ENCODE data around the gene CXADR.
A peak's percentile ranks its signal among the peaks of the same experiment; 100 is the strongest.

CXADR gene

DNA sequence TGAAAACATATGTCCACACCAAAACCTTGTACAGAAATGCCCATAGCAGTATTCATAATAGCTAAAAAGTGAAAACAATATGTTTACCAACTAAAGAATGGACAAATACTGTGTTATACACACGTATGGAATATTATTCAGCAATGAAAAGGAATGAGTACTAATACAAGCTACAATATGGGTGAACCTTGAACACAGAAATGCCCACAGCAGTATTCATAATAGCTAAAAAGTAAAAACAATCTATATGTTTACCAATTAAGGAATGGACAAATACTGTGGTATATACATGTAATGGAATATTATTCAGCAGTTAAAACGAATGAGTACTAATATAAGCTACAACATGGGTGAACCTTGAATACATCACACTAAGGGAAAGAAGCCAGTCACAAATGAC is 96.8 kb downstream of the CXADR start:
- DNase-seq (ENCODE audit: low read depth): no peak
- TF ChIP-seq, protein P1, sequence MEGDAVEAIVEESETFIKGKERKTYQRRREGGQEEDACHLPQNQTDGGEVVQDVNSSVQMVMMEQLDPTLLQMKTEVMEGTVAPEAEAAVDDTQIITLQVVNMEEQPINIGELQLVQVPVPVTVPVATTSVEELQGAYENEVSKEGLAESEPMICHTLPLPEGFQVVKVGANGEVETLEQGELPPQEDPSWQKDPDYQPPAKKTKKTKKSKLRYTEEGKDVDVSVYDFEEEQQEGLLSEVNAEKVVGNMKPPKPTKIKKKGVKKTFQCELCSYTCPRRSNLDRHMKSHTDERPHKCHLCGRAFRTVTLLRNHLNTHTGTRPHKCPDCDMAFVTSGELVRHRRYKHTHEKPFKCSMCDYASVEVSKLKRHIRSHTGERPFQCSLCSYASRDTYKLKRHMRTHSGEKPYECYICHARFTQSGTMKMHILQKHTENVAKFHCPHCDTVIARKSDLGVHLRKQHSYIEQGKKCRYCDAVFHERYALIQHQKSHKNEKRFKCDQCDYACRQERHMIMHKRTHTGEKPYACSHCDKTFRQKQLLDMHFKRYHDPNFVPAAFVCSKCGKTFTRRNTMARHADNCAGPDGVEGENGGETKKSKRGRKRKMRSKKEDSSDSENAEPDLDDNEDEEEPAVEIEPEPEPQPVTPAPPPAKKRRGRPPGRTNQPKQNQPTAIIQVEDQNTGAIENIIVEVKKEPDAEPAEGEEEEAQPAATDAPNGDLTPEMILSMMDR (IDR thresholded peaks at IDR 0.05; ENCODE audit: control insufficient read depth, insufficient read depth, low read depth, low read length, missing control alignments): no peak
- H3K4me3 ChIP-seq (ENCODE audit: control insufficient read depth, low read depth, low read length): no peak overlapping the region

DNA sequence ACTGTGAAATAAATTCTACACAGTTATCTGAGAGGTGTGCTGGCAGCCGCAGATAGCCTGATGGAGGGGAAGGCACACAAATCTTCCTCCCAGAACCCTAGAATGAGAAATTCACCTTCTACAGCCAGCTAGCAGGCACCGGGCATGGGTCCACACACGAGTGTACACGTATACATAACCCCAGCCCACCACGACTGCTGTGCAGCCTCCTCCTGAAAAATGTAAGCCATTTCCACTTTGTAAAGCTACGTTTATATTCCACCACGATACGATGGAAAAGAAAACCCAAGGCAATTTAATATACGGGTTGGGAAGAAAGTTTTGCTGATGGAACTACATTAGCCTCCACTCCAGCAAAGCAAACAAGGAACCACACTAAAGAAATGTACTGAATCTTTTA is 98.1 kb downstream of the CXADR start:
- TF ChIP-seq, protein P1 (IDR thresholded peaks at IDR 0.05; ENCODE audit: control insufficient read depth, insufficient read depth, low read depth, low read length, missing control alignments): no peak
- DNase-seq (ENCODE audit: low read depth): no peak
- peak overlapping the region; percentile 71 for H3K4me3 ChIP-seq (ENCODE audit: control insufficient read depth, low read depth, low read length)

DNA sequence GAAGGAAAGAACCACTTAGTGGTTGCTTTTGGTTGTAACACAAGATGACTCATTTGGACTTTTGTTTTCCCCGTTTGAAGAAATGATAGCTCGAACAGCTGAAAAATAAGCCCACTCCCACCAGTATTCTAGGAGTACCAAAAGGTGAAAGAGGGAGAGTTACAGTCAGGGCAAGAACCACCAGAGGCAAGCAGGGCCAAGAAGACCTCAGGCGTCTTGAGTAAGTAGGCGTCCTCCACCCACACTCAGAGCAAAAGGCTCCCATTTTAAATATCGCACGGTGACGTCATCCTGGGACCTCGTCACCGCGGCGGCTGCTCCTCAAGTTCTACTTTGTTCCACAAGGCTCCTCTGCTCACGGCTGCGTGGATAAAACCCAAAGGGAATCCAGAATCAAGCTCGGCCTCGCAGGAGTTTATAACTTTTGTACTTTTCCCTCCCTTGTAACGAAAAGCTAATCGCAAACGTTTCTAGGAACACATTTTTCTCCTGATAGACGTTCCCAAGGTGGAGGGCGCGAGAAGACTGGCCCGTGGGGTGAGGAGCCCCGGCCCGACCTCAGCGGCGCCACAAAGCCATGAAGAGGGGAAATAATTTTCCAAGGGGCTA is 98.7 kb downstream of the CXADR start:
- DNase-seq (ENCODE audit: low read depth): peak; percentile 55

GRCh38 chr21:17612023-17612564 is 99.3 kb downstream of the CXADR start:
- TF ChIP-seq, protein P1 (IDR thresholded peaks at IDR 0.05; ENCODE audit: control insufficient read depth, insufficient read depth, low read depth, low read length, missing control alignments): no peak
- no peak for DNase-seq (ENCODE audit: low read depth)
- H3K4me3 ChIP-seq (ENCODE audit: control insufficient read depth, low read depth, low read length): peak overlapping the region; percentile 71

More for the DNA sequence above, 98.7 kb downstream of the CXADR start:
- peak overlapping the region; percentile 71 for H3K4me3 ChIP-seq (ENCODE audit: control insufficient read depth, low read depth, low read length)
- TF ChIP-seq, protein P1 (IDR thresholded peaks at IDR 0.05; ENCODE audit: control insufficient read depth, insufficient read depth, low read depth, low read length, missing control alignments): no peak

DNA sequence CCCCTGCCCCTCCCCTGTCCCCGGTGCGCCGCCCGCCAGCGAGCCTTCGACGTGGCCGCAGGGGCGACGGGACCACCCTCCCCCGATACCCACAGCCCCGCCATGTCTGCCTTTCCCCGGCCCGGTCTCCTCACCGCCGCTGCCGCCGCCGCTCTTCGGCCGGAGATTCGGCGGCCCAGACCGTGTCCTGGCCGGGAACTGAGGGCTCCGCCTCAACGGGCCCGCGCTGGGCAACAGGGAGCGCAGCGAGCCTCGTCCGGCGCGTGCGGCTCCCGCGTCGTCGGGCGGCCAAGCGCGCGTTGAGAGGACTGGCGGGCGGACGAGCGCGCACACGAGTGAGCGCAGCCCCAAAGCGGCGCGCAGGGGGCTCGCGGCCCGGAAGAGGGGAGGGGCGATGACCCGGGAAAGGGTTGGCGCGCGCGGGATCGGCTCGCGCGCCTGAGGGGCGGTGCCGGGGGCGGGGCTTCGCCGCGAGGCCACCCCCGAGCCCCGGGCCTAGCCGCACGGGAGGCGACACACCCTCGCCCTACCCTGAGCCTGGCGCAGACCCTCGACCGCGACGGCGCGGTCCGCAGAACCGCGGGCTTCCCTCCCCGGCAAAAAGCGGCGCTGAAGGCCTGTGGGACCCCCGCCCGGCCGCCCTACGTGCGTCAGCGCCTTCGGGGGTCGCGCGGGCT is 99.9 kb downstream of the CXADR start, which contains the start of gene BTG3:
TSS of gene BTG3 (minus strand) at position 337 of the 677 bp plus-strand sequence. CDS start 3,757 bp downstream, outside the sequence.
- peak; percentile 2 for DNase-seq (ENCODE audit: low read depth)
- TF ChIP-seq, protein P1 (IDR thresholded peaks at IDR 0.05; ENCODE audit: control insufficient read depth, insufficient read depth, low read depth, low read length, missing control alignments): no peak
- peak within 1 kb of the TSS; percentile 71 for H3K4me3 ChIP-seq (ENCODE audit: control insufficient read depth, low read depth, low read length)

- TF ChIP-seq, protein P1 (IDR thresholded peaks at IDR 0.05; ENCODE audit: control insufficient read depth, insufficient read depth, low read depth, low read length, missing control alignments): no peak
- no peak for DNase-seq (ENCODE audit: low read depth)
- peak overlapping the region; percentile 71 for H3K4me3 ChIP-seq (ENCODE audit: control insufficient read depth, low read depth, low read length)
These were observed 100.4 kb downstream of the CXADR start for GRCh38 chr21:17613242-17613676.

All from AG09309 (cell line).